ENCODE results near the gene FAM171A1. TPM values are rescaled to one million over a fixed set of nuclear protein-coding genes. Genes with fewer than 3 reads are reported as not detected.
"Not testable (repeated sequence)": the region's sequence is repeated elsewhere in the genome, so short reads cannot be mapped to it uniquely, and the experiment has no call there.

Gene FAM171A1
- total and polyA plus RNA-seq, 2 donors (not counting 1 experiment from before 2014, with no cell fraction given): 8.8 to 10.3 TPM

DNA sequence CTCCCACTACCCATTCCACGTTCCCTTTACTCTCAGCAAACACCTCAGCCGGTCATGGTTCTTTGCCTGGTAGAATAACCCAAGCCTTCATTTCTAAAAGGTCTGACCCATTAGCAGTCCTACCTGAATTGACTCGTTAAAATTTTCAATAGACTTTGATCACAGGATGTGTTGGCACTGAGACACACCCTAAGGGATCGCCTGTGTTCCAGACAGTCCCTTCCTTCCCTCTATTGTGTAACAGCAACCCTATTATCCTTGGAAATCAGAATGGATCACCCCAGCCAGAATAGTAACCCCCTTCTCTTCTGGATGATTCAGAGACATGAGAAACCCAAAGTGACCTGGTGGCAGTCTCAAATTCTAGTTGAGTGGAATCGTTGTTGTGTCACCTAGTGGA, 20.4 kb upstream of the FAM171A1 start:
- no peak overlapping the region for H3K27ac ChIP-seq (ENCODE audit: insufficient read depth, low read length)
- no peak overlapping the region for H3K4me3 ChIP-seq (replicated peaks in 1 of 4; ENCODE audit: control extremely low read depth in 1 of 4, insufficient read depth in 1 of 4, low read depth in 3 of 4, low read length in 4 of 4)
- H3K27me3 ChIP-seq (ENCODE audit: control insufficient read depth, insufficient read depth, low read length): no peaks in the 10 kb centered on the region
- no peaks in the 10 kb centered on the region for H3K79me2 ChIP-seq (ENCODE audit: control insufficient read depth, insufficient read depth, low read length)
- no peak overlapping the region for H3K4me2 ChIP-seq (ENCODE audit: extremely low read depth, insufficient read depth, low read length)
- no peak overlapping the region for H3K9ac ChIP-seq (ENCODE audit: insufficient read depth, low read length)
- H3K36me3 ChIP-seq (ENCODE audit: control insufficient read depth, insufficient read depth, low read length): no peaks in the 10 kb centered on the region
- H3K4me1 ChIP-seq (ENCODE audit: control insufficient read depth, extremely low read depth, insufficient read depth, low read length): no peaks in the 10 kb centered on the region
- no peak overlapping the region for H2AFZ ChIP-seq (ENCODE audit: low read length)
- DNase-seq (ENCODE audit: low read depth in 2 of 2): no peak
- H3K9me3 ChIP-seq (ENCODE audit: control insufficient read depth, insufficient read depth, low read depth, low read length): no peaks in the 10 kb centered on the region
- no peak for TF ChIP-seq EZH2 (IDR thresholded peaks at IDR 0.05; ENCODE audit: low read length, missing control alignments)
- TF ChIP-seq, protein P1, sequence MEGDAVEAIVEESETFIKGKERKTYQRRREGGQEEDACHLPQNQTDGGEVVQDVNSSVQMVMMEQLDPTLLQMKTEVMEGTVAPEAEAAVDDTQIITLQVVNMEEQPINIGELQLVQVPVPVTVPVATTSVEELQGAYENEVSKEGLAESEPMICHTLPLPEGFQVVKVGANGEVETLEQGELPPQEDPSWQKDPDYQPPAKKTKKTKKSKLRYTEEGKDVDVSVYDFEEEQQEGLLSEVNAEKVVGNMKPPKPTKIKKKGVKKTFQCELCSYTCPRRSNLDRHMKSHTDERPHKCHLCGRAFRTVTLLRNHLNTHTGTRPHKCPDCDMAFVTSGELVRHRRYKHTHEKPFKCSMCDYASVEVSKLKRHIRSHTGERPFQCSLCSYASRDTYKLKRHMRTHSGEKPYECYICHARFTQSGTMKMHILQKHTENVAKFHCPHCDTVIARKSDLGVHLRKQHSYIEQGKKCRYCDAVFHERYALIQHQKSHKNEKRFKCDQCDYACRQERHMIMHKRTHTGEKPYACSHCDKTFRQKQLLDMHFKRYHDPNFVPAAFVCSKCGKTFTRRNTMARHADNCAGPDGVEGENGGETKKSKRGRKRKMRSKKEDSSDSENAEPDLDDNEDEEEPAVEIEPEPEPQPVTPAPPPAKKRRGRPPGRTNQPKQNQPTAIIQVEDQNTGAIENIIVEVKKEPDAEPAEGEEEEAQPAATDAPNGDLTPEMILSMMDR (conservative IDR thresholded peaks at IDR 0.05 in 1 of 2, IDR thresholded peaks at IDR 0.05 in 1 of 2; ENCODE audit: low read depth in 1 of 2, low read length in 2 of 2): no peak
- H4K20me1 ChIP-seq (ENCODE audit: control insufficient read depth, extremely low read depth, insufficient read depth, low read length): no peaks in the 10 kb centered on the region

DNA sequence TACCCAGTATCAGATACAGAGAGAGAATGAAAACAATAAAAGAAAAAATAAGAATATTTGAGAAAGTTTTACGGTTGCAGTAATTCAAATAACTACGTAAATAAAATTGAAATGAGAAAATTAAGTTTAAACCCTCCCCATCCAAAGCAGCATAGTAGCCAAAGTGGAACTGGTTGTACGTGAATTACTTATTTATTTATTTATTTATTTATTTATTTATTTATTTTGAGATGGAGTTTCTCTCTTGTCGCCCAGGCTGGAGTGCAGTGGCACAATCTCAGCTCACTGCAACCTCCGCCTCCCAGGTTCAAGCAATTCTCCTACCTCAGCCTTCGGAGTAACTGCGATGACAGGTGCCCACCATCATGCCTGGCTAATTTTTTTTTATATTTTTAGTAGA, 17.1 kb upstream of the FAM171A1 start:
- not testable (repeated sequence) for H2AFZ ChIP-seq (ENCODE audit: low read length); H3K4me1 ChIP-seq (ENCODE audit: control insufficient read depth, extremely low read depth, insufficient read depth, low read length); H3K27me3 ChIP-seq (ENCODE audit: control insufficient read depth, insufficient read depth, low read length); H4K20me1 ChIP-seq (ENCODE audit: control insufficient read depth, extremely low read depth, insufficient read depth, low read length); H3K4me2 ChIP-seq (ENCODE audit: extremely low read depth, insufficient read depth, low read length); H3K4me3 ChIP-seq (replicated peaks in 1 of 4; ENCODE audit: control extremely low read depth in 1 of 4, insufficient read depth in 1 of 4, low read depth in 3 of 4, low read length in 4 of 4); DNase-seq (ENCODE audit: low read depth in 2 of 2); H3K9me3 ChIP-seq (ENCODE audit: control insufficient read depth, insufficient read depth, low read depth, low read length); H3K79me2 ChIP-seq (ENCODE audit: control insufficient read depth, insufficient read depth, low read length); H3K27ac ChIP-seq (ENCODE audit: insufficient read depth, low read length); H3K9ac ChIP-seq (ENCODE audit: insufficient read depth, low read length); H3K36me3 ChIP-seq (ENCODE audit: control insufficient read depth, insufficient read depth, low read length)

DNA sequence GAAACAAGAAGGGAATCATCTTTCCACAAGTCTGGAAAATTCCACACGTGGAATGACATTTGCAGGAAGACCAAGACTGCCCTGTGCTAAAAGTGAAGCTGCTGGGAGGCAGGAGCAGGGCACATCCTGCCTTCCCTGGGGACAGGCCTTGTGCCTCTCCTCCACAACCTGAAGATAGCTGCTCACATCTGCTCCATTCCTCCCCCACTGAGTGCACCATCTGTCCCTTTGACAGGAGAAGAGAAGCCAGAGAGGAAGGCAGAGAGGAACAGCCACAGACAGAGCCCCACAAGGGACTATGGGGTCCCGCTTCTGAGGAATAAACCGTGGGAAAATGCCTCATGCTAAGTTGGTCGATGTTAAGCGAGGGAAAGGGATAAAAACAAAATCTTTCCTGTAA, 15.9 kb upstream of the FAM171A1 start:
- no peaks in the 10 kb centered on the region for H3K4me1 ChIP-seq (ENCODE audit: control insufficient read depth, extremely low read depth, insufficient read depth, low read length)
- no peaks in the 10 kb centered on the region for H3K36me3 ChIP-seq (ENCODE audit: control insufficient read depth, insufficient read depth, low read length)
- no peak overlapping the region for H3K4me2 ChIP-seq (ENCODE audit: extremely low read depth, insufficient read depth, low read length)
- no peak for DNase-seq (ENCODE audit: low read depth in 2 of 2)
- H3K4me3 ChIP-seq (replicated peaks in 1 of 4; ENCODE audit: control extremely low read depth in 1 of 4, insufficient read depth in 1 of 4, low read depth in 3 of 4, low read length in 4 of 4): no peak overlapping the region
- H3K9me3 ChIP-seq (ENCODE audit: control insufficient read depth, insufficient read depth, low read depth, low read length): no peaks in the 10 kb centered on the region
- H3K27ac ChIP-seq (ENCODE audit: insufficient read depth, low read length): no peak overlapping the region
- H3K9ac ChIP-seq (ENCODE audit: insufficient read depth, low read length): no peak overlapping the region
- TF ChIP-seq EZH2 (IDR thresholded peaks at IDR 0.05; ENCODE audit: low read length, missing control alignments): no peak
- TF ChIP-seq, protein P1 (conservative IDR thresholded peaks at IDR 0.05 in 1 of 2, IDR thresholded peaks at IDR 0.05 in 1 of 2; ENCODE audit: low read depth in 1 of 2, low read length in 2 of 2): no peak
- no peak overlapping the region for H2AFZ ChIP-seq (ENCODE audit: low read length)
- H3K27me3 ChIP-seq (ENCODE audit: control insufficient read depth, insufficient read depth, low read length): peaks cover 4% of the 10 kb centered on the region
- no peaks in the 10 kb centered on the region for H4K20me1 ChIP-seq (ENCODE audit: control insufficient read depth, extremely low read depth, insufficient read depth, low read length)
- H3K79me2 ChIP-seq (ENCODE audit: control insufficient read depth, insufficient read depth, low read length): no peaks in the 10 kb centered on the region

Data from fibroblast of lung (primary cell).